NCI-H460 (cell line): ENCODE data around the gene STK11. TPM values are rescaled to one million over a fixed set of nuclear protein-coding genes. Genes with fewer than 3 reads are reported as not detected.
A peak's percentile ranks its signal among the peaks of the same experiment; 100 is the strongest.

Experiments
- DNase-seq: peaks from one replicate; pipeline ENCODE4 v3.0.0-alpha.2; 2016; ENCODE audit warnings: low read depth; ENCODE audit errors: extremely low read depth
- total RNA-seq: library from RNA; depleted of rRNA; stranded (reverse); fragments of >200 nt; shearing (Covaris generic); gene quantifications from 2 replicates; pipeline ENCODE4 v1.2.3, GENCODE V29; 2014

The STK11 gene
- total RNA-seq, 1 experiment from 2014 or later, result 28.7 TPM

DNA sequence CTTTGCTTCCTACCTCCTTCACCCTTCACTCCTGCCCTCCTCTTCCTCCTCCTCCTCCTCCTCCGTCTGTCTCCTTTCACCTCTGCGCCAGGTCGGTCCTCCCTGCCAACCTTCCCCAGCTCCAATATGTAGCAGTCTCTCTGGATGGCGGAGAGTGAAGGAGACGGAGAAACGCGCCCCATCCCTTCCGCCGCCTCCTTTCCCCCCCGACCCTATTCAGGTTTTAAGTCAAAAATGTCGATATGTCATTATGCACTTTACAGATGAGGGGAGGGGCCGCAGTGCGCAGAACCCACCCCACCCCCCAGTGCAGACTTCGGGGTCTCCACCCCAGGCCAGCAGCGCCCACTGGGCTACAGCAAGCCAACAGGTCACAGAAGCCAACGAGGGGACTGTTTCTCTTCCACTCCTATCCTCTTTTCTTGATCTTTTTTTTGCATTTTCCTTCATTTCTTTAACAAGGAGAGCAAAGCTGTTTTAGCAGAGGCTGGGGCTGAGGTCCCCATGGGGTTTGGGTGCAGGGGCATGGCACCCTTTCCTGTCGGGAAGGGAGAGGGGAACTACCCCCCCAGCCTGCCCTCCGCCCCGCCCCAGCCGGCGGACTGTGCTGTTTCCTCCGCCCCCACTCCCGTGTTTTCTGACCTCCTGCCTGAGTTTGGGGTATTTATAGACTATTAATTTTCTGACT, 52.0 kb downstream of the STK11 start:
- no peak for DNase-seq

DNA sequence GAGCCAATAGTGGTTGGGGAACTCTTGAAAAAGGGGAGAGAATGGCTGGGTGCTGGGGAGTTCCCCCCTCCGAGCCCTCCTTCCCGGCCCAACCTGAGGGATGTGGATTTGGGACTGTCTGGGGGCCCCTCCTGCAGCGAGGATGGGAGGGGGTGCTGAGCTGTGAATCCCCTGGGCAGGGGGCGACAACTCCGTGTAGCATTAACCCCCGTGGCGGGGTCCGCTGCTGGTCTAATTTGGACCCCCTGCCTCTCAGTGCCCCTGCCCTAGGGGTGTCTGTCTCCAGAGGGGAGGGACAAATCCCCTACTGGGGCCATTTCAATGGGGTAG, 52.5 kb downstream of the STK11 start:
- DNase-seq, result no peak

DNA sequence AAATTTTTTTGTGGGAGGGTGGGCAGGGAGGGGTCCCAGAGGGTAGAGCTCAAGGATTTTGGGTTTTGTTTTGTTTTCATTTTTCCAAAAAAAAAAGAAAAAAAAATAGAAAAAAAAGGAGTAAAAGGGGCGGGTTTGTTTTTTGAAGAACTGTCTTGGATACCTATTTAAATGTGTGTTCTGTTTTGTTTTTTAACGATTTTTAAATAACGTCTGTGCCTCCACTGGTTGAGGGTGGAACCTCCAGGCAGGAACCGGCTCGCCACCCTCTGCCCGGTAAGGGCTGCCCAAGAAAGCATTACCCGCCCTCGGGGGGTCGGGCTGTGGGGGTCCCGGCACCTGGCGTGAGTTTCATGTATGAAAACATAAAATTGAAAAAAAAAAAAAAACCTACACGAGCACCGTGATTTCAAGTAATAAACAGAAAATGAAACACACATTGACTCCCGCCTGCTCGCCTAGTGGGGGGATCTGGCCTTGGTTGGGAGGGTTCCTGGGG, 53.2 kb downstream of the STK11 start:
- DNase-seq, result no peak

DNA sequence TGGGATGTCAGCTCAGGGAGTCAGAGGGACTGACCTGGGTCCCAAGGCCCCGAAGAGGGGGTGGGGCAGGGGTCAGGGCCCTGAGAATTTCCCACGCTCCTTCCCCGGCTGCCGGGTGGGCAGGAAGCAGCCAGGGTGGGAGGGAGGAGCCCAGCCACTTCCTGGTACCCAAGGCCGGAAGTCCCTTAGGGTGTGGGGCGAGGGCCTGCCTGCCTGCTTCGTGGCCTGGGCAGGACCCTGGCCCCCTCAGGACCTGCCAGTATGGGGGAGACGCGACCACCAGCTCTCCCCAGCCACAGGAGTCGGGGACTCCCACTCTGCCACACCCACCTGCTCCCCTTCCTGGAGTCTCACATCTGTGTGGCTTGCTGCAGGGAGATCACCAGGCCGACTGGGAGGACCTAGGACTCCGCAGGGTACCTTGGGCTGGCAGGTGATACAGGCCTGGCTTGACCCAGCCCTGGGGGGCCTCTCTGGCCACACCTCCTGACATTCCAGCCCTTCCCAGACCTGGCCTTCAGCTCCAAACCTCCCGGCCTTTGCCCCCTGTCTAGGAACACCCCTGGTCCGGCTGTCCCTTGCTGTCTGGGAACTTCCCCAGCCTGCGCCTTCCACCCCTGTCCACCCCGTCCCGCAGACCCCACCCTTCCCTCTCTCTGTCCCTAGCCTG, 53.8 kb downstream of the STK11 start:
- DNase-seq, result peak; percentile 52

DNA sequence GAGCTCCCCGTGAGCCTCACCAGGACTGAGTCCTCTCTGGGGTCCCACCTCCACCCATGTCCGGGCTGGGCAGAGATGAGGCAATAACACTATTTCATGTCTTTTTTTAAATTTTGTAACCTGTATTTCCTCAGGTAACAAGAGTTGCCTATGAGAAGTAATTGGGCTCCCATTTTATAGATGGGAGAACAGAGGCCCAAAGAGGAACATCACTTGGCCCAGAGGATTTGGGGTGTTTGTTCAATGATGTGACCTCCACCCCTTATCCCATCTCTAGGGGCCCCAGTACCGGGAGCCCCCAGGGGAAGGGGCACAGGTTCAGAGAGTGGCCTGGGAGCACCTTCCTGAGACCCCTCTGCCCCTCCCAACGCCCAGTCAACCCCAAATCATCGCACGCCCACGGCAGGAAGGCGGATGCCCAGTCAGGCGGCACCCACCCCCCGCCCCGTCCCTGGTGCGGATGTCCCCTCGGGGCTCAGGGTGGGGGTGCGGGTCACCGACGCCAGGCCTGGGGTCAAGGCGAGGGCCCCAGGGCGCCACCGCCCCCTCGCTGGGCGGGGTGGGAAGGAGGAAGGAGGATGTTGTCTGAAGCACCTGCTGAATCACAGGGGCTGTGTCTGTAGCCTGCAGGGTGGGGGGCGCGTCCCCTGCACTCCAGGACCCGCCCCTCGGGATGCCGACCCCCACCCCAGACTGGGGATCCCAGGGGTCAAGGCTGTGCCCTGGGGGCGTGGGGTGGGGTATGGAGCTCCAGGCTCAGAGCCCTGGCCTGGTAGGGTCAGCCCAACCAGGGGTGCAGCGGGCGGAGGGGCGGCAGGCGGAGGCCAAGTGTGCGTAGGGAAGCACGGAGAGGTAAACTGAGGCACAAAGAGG, 54.5 kb downstream of the STK11 start:
- no peak for DNase-seq

DNA sequence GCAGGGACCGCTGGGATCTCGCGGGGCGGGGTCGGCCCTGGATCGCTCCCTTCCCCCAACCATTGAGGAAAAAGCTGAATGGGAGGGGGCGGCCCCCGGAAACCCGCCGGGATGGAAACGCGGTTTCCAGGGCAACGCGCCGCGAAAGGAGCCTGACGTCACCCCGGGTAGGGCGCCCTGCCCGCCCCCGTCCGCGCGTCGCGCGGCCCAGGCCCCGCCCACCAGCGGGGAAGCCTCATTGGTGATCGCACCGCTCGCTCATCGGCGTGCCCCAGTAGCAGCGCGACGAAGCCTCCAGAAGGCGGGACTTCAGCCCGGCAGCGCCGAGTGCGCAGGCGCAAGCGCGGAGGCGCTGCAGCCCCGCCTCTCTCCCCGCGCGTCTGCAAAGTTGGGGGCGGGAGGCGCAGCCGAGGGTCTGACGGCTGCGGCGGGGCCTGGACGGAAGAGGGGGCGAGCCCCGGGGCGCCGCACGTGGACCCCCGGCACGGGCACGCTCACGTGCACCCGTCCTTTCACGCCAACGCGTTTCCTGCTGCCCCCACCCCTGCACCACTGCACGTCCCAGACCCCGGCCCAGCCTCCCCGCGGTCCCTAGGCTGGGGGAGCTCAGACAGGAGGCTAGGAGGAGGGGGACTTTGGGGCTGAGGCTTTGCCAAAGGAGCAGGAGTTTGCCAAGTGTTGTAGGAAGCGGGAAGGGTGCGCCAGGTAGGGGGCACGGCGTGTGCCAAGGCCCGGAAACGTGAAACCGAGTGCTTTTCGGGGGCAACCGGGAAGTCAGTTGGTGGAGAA, 55.4 kb downstream of the STK11 start:
- peak; percentile 91 for DNase-seq

DNA sequence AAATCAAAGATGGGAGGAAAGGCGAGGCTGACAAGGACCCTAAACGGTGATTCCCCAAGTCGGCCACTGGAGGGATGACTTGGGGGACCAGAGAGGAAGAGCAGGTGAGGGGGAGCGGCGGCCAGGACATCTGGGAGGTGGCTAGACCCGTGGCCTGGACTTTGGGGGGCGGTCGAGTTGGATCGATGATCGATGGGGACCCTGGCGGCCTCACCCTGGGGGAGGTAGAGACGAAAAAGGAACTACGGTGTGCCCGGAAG, 55.9 kb downstream of the STK11 start:
- no peak for DNase-seq

DNA sequence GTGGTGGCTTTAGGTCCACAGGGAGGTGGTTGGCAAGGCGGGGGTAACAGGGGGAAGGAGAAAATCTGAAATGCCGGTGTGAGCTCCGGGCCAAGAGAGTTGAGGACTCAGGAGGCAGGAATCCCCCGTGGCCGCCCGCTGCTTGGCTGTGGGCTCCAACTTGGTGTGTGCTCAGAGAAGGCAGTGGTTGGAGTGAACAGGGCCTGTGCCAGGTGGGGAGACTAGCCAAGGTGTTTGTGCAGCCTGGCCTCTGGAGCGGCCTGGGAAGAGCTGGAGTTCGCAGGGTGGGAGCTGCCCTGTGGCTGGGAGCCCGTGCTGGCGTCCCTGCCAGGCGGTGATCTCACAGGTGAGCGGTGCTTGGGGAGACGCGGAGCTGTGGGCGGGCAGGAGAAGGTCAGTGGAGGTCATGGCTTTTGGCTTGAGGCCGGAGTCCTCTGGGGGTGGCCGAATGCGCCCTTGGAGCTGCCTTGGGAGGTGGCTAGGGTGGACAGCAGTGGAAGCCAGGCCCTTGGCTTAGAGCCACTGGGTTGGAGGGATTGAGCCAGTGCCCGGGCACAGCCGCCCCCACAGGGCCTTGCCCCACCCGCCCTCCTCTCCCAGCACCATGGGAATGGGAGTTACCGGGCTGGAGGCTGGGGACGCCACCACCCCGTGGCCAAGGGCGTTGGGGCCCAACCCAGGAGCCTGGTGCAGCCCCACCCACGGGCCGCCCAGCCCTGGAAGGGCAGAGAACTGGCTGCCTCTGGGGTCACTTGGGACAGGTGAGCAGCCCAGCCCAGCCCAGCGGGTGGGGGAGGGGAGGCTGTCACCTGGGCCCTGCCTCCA, 56.4 kb downstream of the STK11 start:
- no peak for DNase-seq

DNA sequence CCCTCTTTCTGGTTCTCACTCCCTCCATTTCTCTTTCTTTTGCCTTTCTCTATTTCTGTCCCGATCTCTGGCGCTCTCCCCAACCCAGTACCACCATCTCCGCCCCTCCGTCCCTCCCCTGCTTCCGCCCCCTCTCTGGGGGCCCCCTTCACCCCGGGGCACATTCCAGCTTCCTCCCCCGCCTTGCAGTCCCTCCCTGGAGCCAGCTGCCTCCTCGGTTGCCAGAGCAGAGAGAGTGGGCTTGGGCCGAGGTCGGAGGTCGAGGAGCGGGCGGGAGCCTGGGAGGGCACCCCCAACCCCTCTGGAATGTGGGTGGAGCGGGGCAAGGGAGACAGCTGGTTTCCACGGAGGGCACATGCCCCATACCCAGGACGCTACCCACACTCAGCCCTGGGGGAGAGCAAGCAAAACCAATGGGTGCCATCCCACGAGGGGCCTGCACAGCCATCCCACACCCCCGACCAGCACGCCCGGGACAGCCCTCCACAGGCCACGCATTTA, 57.1 kb downstream of the STK11 start:
- DNase-seq, result no peak

DNA sequence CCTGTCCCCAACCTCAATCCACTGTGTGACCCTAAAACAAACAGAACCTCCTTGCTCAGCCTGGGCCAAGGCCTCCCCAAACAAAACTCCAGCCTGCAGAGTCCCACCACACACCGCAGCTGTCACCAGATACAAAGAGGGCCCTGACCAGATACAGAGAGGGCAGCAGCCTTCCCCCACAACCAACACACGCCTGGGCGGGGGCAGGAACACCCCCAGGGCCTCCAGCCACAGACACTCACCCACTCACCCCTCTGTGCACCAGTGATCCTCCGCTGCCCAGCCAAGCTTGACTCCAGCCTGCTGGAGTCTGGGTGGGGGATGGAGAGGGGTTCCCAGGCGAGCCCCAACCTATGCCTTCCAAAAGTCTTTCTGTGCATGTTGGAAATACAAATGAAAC, 57.6 kb downstream of the STK11 start:
- DNase-seq, result no peak

DNA sequence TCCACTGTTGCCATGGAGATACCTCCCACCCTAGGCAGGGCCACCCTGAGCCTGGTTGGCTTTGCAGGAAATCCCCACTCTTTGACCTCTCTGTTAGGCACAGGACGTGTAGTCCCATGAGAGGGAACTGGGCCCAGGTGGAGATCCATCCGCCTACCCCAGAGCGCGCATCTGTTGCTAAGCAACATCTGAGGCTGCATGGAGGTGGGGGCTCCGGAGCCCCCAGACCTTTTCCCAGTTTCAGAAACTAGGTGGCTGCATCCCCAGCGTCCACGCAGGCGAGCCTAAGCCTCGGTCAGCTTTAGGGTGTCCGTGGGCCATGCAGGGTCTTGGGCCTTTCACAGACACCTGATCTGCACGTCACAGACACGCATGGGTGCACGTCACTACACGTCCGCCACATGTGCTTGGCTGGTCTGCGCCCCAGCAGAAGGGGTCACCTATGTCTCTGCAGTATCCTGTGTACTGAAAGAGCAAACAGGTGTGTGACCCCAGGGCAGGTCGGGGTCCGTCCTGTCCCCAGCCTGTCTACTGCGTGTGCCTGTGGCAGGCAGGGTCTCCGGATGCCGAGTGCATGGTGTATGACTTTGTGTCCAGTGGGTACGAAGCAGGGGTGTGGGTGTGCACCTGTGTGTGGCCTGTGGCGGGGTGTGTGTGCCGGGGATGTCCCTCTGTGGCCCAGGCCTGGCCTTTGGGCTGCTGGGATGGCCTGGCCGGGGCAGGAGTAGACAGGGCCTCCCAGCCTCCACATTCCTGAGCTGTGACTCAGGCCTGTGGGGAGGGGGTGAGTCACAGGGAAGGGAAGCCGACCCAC, 59.4 kb downstream of the STK11 start:
- peak; percentile 80 for DNase-seq

DNA sequence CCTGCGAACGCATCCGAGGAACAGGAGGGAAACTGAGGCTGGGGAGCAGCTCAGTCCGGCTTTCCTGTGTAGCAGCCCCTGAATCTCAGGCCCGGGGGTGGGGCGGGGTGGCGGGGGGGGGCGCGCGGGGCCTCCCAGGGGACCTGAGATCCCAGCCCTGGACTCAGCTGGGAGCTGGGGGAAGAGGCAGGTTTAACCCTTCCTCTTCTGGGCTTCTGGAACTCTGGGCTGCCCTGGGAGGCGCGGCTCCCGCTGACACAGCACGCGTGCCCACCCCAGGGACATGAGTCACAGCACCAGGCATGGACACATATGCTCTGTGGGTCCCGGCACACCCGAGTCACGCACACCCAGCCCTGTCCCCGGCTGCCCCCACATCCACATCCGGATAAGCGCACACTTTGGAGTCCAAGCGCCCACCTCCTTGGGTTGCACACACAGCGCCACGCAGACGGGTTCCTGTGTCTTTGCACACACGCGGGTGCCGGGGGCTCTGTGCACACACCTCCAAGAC, 60.1 kb downstream of the STK11 start:
- DNase-seq, result no peak

DNA sequence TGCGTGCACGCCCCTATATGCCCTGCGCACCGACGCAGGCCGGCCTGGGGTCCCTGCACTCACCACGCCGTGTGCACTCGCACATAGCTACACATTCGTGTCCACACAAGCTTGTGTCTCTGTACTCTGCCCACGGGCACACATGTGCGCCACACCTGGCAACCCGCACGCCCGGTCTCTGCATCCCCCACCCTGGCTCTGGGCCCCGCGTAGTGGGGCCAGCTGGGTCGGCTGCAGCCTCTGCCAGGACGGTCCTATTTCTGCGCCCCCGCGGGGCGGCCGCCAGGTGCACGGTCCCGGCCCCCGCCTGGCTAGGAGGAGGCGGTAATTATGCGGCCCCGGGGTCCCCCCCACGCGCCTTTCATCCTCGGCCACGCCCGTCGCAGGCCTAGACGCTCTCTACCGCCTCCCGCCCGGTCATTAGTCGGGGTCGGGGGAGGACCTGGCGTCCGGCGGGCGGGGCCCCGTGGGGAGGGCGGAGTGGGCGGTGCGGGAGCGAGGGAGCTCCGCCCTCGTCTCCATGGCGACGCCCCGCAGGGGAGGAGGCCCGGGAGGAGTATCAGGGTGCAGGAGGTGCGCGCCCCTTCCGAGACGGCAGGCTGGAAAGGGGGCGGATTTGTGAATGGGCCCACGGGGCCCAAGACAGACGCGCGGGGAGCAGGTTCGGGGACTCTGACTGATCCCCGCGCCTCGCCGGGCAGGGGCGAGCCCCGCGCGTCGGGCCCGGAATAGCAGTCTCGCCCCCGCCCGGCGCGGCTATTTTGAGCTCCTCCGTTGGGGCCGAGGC, 60.7 kb downstream of the STK11 start:
- DNase-seq, result peak; percentile 84

DNA sequence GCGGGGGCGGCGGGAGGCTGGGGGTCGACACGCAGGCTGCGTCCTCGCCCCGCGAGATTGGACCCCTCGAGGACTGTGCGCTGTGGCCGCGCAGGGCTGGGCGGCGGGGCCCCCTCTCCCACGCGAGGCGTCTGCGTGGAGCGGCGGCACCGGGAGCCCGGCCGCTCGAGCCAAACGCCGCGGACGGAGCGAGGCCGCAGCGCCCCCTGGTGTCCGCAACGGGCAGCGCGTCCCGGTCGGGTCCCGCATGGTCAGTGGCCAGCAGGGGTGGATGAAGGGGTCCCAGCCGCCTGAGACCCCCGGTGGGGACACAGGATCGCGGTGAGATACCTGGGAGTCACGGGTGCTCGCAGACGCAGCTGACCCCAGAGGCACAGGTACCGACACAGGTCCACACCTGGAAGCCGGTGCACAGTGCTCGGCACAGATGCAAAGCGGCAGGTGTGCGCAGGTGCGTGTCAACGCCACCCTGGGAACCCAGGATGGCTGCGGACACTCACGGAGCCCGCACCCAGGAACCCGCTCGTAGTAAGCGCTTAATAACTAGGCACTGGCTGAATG, 61.4 kb downstream of the STK11 start:
- DNase-seq, result no peak

DNA sequence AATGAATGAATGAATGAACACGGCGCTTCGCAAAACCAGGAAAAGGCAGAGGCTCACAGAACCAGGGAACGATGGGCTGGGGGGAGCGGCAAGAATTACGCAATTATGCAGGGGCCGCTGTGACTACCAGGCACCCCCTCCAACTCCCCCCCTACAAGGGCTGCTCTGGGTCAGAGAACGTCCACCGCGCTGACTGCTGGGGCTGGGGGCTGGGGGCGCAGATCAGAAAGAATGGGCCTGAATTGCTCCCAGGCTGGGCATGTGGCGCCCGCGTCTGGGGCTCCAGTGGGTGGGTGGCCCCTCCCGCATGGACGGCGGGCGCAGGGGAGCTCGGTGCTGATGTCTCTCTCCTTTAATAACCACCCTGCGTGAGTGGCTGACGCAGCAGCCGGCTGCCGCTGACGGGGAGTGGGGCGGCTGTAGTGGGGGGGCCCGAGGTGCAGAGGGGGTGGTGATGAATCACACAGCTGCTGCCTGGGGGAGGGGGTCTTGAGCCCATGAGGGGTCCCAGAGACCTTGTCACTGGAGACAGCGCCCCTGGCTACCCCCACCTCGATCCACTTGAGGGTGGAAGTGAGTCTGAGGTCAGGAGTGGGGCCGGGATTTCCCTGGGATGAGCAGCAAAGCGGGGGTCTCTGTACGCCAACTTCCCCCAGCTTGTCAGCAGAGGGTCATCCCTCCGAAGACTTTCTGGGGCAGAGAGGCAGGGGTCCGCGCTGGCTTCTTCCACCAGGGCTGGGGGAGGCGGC, 62.1 kb downstream of the STK11 start:
- no peak for DNase-seq

DNA sequence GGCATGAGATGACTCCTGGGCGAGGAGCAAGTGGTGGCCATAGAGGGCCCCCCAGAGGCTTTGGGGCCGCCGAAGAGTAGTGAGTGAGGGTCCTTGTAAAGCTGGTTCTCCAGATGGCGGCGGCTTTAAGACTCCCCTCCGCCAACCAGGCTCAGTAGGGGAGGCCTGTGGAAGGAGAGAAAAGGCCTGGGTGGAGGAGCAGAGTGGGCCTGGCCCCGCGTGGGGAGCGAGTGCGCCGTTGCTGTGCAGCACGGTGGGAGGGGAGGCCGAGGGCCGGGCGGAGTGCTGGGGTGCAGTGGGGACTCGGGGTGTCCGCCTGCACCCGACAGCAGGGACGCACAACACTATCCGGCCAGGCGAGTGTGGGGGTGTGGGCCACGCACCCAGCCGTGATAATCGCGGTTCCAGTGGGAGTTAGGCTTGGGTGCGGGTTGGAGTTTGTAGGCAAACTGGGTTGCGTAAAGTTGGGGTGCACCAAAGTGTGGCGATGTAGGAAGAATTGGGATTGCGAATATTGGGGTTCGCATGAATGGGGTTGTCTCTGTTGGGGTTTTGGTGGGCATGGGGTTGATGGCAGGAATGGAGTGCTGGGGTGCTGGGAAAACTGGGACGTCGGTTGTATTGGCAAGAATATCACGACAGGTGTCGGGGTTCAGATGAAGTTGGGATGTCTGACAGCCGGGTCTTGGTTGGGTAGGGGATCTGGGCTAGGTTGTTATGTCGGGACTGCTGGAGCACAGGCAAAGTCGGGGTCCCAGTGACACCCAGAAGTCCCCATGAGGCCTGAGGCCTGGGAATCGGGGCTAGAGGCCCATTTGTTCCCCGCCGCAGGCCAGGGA, 62.9 kb downstream of the STK11 start:
- no peak for DNase-seq
